GM10847 (cell line): ENCODE data around the gene BCL2L11.

Source experiments
- POLR2A ChIP-seq: IDR thresholded peaks from 2 replicates; pipeline ENCODE4 v1.6.1; 2011; ENCODE audit not compliant: insufficient read length; ENCODE audit errors: extremely low read depth

BCL2L11 gene

DNA sequence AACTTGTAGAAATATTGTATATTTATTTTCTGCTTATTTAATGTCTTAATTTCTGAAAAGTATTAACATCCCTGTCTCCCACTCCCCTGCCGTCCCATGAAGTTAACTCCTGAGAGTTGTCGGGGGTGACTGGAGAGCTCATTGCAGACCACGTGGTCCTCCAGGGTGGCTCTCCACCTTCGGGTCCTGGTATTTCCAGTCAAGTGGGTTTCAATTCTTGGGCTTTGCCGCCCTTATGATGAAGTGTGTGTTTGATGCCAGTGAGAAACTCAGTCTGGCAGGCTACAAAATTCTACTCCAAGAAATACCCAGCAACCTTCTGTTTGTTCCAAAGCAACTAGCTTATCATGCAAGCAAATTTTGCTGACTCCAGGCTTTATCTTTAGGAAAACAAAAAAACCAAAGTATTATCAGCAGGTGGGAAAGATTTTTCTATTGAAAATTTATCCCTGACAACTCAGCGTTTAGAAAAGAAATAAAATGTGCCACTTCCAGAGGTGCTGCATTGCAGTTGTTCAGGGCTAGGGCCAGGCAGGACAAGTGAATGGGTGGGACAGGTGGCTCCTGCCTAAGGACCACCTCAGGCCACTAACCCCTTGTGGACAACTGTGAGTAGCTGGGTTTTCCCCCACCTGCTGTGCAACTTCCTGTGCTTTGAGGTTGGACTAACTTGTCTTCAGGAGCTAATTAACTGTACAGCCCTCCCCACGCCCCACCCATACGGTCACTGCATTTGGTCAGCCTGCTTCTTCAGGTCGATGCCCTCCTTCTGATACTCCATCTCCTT is 46.6 kb downstream of the BCL2L11 start:
- TF ChIP-seq POLR2A: no peak

DNA sequence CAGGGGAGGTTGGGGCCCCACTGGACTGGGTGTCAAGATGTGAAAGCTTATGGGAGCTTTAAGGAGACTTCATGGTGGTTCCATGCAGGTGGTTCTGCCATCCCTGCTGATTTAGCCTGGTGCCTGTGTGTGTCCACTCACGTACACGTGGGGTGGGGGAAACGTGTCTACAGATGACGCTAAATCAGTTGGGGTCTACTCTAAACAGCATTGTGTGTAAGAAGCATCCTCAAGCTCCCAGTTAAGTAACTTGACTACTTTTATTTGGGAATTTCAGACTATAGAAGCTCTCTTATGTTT is 47.1 kb downstream of the BCL2L11 start:
- TF ChIP-seq POLR2A: no peak

DNA sequence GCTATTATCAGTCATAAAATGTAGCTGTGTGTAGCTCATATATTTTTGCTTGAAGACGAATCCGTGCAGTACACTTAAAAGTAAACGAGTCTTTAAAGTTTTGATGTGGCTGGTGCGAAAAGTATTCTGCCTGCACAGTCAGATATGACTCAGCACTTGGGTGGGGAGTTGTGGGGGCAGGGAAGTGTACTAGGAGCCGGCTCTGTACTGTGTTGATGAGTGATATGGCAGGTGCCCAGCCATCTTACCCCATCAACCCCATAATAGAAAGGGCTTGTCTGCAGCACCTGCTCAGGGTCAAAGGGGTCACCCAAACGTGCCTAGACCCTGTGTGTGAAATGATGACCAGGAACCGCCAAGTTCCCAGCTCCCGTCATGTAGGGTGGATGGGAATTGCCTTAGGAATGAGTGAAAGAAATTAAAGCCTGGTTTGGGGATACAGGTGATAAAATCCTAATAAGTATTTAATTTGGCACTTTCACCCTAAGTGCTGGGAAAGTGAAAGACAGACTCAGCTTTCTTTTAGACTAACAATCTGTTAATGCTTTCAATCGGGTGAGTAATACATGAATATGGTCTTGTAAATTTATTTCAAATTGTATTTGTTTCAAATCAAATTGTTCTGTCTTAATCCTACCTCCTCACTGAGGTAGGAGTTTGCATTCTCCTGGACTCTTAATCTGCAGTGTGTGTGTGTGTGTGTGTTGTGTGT is 48.0 kb downstream of the BCL2L11 start:
- no peak for TF ChIP-seq POLR2A

DNA sequence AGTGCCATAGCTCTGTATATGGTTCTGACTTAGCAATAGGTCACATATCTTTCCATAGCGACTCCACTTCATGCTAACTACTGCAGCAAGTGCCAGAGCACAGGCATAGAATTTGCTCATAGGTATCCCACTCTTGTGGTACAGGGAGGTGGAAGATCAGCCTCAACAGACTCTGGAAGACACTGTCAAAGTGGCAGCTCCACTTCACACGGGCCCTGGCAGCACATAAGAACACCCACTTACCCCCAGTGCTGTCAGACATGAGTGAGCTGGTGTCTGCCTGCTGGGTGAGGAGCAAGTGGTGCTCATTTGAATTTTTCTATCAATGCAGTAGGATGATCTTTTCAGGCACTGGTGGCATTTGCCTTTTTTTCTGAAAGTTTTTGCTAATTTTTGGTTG is 48.6 kb downstream of the BCL2L11 start:
- TF ChIP-seq POLR2A: no peak

DNA sequence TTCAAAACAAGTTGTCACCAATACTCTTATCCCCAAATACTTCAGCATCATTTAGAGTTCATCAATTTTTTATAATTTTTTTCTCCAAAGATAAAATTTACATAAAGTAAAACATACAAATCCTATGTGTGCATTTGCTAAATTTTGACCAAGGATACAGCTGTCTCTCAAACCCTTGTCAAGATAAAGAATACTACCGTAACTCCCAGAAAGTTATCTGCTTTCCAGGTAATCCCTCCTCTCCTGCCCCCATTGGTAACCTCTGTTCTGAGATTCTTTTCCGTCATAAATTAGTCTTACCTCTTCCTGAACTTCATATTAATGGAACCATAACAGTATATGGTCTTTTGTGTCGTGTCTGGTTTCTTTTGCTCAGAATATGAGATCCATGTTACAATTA is 49.2 kb downstream of the BCL2L11 start:
- TF ChIP-seq POLR2A: no peak

DNA sequence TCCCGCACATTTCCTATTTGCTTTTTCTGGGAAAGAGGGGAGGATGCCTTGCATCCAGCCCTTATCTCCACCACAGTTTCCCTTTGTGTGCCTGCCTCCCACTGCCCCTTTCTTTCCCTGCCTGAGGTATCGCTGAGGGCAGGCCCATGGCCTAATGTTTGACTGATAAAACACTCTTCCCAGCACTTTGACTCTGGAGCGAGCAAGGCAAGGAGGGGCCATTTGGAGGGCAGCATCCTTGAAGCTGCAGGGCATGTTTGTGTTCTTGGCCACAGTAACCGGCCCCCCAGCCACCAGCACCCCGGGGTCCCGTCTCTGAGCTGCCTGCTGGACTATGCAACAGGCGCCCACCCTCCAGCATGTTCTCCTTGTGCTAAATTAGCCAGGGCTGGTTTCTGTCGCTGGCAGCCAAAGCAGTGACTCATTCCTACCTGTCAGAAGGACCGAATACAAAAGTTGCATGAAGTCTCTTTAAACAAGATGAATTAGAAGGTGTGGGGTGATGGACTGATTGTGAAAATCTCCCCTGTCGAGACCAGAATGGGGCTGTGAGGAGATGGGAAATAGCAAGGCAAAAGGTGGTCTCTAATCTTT is 50.7 kb downstream of the BCL2L11 start:
- TF ChIP-seq POLR2A: no peak

DNA sequence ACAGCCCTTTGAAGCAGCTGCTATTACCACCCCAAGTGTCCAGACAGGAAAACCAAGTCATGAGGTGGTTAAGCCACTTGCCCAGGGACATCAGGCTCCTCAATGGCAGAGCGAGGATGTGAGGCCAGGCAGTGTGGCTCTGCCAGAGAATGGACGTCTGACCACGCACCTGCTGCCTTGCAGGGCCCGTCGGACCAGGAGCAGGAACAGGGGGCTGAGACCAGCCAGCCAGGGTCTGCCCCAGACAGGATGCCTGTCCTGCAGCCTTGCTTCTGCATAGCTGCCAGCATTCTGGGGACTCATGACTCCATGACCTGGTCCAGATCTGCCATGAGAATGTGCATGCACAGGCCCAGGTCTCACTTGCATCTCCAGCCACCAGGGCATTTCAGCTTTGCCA is 52.0 kb downstream of the BCL2L11 start:
- TF ChIP-seq POLR2A: no peak

DNA sequence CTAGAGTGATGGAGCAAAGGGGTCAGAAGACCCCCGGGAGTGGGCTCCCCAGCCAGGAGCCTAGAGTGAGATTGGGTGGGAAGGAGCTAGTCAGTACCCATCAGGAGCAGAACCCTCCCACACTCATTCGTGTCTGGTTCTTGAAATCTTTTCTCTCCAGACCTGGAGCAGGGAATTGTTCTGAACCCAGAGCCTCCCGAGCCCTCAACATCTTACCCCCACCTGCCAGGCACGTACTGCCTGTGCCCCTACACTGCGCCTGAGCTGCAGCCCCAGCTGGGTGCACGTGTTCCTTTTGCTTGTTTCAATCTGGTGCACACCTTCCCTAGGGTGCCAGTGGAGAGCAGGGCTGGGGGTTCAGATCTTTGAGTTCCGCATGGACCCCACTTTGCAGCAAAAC is 52.6 kb downstream of the BCL2L11 start:
- no peak for TF ChIP-seq POLR2A

DNA sequence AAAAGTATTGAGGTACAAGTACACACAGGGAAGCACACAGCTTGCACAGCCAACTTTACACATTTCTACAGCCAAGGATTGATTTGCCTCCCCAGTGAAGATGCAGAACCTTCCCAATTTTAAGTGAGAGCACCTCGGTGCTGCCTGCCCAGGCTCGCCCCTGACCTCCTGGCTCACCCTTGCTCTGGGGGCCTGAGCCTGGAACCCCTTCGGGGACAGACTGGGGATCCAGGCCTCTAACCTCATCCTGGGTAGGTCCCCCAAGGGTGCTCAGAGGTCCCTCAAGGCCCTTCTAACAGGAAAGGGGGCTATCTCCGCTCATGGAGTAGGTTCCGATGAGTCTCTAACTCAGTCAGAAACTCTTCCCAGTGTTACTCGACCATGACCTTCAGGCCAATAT is 53.1 kb downstream of the BCL2L11 start:
- TF ChIP-seq POLR2A: no peak

DNA sequence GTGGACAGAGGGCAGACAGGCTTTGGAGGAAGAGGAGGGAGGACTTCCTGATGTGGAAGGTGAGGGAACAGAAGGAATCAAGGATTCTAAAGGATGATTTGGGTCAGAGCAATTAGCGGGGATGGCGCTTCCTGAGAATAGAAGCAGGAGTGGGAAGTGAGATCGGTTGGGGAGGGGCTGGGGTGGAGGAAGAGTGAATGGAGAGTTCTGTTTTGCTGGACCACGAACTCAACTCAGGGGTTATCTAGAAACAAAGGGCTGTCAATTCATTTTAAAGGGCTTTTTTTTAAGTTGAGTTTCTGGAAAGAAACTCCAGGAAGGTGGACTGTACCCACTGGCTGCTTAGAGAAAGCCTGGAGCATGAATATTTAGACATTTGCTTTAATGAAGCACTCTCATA is 54.9 kb downstream of the BCL2L11 start:
- TF ChIP-seq POLR2A: no peak

DNA sequence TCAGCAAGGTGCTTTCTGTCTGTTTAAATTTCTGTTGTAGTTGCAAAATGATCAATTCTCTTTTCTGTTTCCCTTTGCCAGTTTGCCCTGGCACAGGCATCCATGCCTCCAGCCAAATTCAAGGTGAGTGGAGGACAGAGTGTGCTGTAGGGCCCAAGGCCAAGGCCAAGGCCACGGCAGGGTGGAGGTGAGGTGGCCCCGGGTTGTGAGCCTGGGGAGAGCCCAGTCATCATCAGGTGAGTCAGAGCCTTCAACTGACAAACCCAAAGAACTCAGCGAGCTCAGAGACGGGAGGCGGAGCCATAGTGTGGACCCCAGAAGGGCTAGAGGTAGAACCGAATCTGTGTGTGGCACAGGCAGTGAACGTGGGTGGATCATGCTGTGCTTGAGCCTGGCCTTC is 55.7 kb downstream of the BCL2L11 start:
- TF ChIP-seq POLR2A: no peak

DNA sequence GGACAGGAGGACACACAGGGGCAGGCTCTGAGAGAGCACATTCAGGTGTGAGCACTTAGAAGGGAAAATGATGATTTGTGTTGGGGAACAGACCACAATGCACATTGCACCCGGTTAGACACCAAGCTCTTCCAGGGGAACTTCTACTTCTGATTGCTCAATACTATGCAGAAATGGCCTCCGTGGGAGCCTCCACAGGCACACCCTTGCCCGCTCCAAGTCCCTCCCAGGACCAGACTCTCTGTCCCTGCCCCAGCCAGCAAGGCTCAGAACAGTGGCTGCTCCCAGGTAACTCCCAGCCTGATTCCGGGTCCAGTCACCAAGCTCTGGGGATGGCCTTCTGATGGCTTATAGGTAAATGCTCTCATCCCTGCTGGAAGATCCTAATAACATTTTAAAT is 56.2 kb downstream of the BCL2L11 start:
- no peak for TF ChIP-seq POLR2A

DNA sequence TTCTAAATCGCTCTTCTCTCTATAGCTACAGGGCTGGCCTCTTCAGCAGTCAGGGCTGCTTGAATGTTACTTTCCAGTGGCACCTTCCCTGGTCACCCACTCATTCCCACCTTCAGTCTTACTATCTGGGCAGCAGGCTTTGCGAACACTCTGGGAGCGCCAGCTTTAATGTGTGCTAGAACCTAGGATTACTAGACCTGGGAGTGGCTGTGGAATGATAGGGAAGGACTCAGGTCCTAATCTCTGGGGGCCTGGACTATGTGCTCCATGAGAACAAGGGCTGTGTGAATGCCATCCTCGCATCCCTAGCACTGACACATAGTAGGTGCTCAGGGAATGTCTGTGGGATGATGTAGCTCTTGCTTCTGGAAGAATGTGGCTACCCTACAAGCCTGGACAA is 57.6 kb downstream of the BCL2L11 start:
- TF ChIP-seq POLR2A: no peak

DNA sequence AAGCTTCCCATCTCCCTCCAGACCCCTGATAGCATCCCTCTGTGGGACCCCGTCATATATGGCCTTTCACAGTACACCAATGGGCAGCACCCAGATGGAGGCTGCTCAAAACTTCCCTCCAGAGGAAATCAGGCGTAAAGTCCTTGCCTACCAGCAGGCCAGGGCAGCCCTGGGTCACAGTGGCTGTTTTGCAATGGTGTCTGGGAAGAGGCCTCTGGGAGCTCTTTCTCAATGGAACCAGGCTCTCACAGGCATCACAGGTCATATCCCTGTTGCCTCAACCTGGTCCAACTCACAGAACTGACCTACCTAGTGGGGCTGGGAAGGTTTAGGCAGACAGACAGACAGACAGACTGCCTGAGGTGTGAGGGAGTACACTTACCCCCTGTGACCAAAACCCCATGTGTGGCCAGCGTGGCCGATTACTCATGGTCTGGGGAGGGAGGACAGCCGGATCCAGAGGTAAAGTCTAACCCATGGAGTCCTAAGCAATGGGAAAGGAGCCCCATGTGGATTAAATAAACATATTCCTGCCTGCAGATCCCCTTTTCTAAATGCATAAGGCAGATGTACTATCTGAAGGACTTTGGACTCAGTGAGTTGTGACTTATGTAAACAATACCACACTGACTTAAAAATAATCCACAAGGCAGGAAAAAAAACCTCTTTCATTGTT is 58.2 kb downstream of the BCL2L11 start:
- TF ChIP-seq POLR2A: no peak

DNA sequence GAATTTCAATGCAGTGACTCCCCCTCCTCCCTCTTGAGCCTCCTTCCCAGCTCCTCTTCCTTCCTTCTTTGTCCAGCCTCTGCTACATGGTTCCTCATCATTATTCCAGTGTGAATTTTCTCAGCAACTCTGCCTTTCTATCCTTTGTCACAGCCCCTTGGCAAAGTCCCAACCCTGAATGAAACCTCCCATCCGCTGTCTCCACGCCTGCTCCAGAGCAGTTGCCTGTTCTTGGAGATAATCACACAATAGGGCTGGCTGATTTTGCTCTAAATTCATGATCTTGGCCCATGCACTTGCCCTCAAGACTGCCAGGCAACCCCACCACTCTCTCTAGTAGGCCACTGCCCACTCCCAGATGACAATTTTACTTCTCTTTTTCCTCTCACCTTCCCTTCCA is 61.4 kb downstream of the BCL2L11 start:
- TF ChIP-seq POLR2A: no peak

DNA sequence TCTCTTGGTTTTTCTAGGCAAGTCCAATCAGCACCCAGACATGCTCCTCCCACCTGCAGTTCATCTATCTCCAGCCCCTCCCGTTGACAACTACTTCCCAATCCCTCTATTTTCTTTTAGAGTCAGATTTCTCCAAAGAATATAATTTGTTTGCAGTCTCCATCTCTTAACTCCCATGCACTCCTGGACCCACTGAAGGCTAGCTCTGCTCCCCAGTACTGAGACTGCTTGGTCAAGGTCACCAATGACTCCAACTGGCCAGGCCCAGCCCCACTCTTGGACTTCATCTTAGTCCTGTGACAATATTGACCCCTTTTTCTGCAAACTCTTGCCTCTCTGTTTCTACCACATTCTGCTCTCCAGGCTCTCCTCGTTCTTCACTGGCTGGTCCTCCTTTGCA is 62.0 kb downstream of the BCL2L11 start:
- TF ChIP-seq POLR2A: no peak

DNA sequence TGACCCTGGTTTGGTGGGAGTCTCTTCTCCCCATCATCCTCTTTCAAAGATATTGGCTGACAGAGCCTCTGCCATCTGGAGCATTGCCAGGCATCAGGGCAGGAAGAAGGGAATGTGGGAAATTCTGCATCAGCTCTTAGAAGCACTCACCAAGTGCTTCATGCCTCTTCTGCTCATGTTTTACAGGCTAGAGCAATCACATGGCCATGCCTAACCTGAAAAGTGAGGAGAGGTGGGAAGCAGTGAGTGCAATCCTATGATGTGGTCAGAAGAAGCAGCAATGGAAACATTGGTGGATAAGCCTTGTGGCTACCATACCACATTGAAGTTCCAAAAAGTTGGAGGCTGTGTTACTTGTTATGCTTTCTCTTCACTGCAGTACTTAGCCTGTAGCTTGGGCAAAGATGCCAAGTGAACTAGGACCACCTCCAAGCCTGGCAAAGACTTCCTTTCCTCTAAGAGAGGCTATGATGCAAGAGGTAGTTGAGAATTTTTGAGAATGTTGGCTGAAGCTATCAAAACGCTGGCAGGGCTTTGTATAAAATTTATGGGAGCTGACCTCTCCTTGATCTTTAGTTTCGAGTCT is 64.1 kb downstream of the BCL2L11 start:
- TF ChIP-seq POLR2A: no peak
